EL (cell line): Measurements from ENCODE around the gene NTRK2.
A peak's percentile ranks its signal among the peaks of the same experiment; 100 is the strongest.

Experiments
- DNase-seq: peaks from one replicate; pipeline ENCODE4 v3.0.0-alpha.2; 2016

NTRK2 gene

GRCh38 chr9:84900421-84900820, 230.9 kb downstream of the NTRK2 start:
- no peak for DNase-seq

GRCh38 chr9:84903963-84904362, 234.4 kb downstream of the NTRK2 start:
- DNase-seq = no peak

- DNase-seq = no peak
Observed at GRCh38 chr9:84916769-84917168, 247.2 kb downstream of the NTRK2 start.

GRCh38 chr9:84917366-84918070, 248.0 kb downstream of the NTRK2 start:
- DNase-seq = no peak

- DNase-seq = no peak
Observed at GRCh38 chr9:84919440-84919839, 249.9 kb downstream of the NTRK2 start.

GRCh38 chr9:84921175-84921574, 251.6 kb downstream of the NTRK2 start:
- DNase-seq = no peak

GRCh38 chr9:84922051-84922450, 252.5 kb downstream of the NTRK2 start:
- no peak for DNase-seq

GRCh38 chr9:84924266-84924665, 254.7 kb downstream of the NTRK2 start:
- no peak for DNase-seq

- DNase-seq = no peak
Observed at GRCh38 chr9:84925225-84925872, 255.8 kb downstream of the NTRK2 start.

- no peak for DNase-seq
Observed at GRCh38 chr9:84926793-84927192, 257.3 kb downstream of the NTRK2 start.

GRCh38 chr9:84928419-84928818, 258.9 kb downstream of the NTRK2 start:
- DNase-seq = no peak

- DNase-seq = no peak
Observed at GRCh38 chr9:84929068-84929467, 259.5 kb downstream of the NTRK2 start.

GRCh38 chr9:84932915-84933527, 263.5 kb downstream of the NTRK2 start:
- DNase-seq = peak; percentile 4

- no peak for DNase-seq
Observed at GRCh38 chr9:84935528-84936117, 266.1 kb downstream of the NTRK2 start.

GRCh38 chr9:84937180-84937579, 267.7 kb downstream of the NTRK2 start:
- no peak for DNase-seq

- DNase-seq = no peak
Observed at GRCh38 chr9:84937581-84937980, 268.1 kb downstream of the NTRK2 start.

GRCh38 chr9:84939774-84940173, 270.2 kb downstream of the NTRK2 start:
- no peak for DNase-seq

GRCh38 chr9:84940294-84940693, 270.8 kb downstream of the NTRK2 start:
- DNase-seq = peak; percentile 5

- no peak for DNase-seq
Observed at GRCh38 chr9:84941792-84942191, 272.3 kb downstream of the NTRK2 start.

- DNase-seq = no peak
Observed at GRCh38 chr9:84943482-84944050, 274.0 kb downstream of the NTRK2 start.

GRCh38 chr9:84945878-84946538, 276.5 kb downstream of the NTRK2 start:
- DNase-seq = no peak

GRCh38 chr9:84947412-84947972, 278.0 kb downstream of the NTRK2 start:
- DNase-seq = no peak

- no peak for DNase-seq
Observed at GRCh38 chr9:84949258-84949657, 279.7 kb downstream of the NTRK2 start.
